GM06990 (cell line): ENCODE results near the gene GPR32.
"Not testable (repeated sequence)": the region's sequence is repeated elsewhere in the genome, so short reads cannot be mapped to it uniquely, and the experiment has no call there.

Experiments
- DNase-seq: peaks from one replicate; pipeline ENCODE4 v3.0.0-alpha.2; 2011; ENCODE audit not compliant: insufficient read length; ENCODE audit errors: extremely low read depth
- H3K27me3 ChIP-seq: replicated peaks from 2 replicates; pipeline ENCODE4 v1.6.0; 2011; ENCODE audit warnings: low read length; ENCODE audit not compliant: control insufficient read depth, insufficient read depth
- H3K36me3 ChIP-seq: 2 replicates; pipeline ENCODE4 v1.5.1; 2011; ENCODE audit warnings: low read length; ENCODE audit not compliant: control insufficient read depth, insufficient read depth
- H3K4me3 ChIP-seq: replicated peaks from 2 replicates; pipeline ENCODE4 v1.5.1; 2011; ENCODE audit warnings: low read depth, mild to moderate bottlenecking, control low read depth, low read length
- CTCF ChIP-seq: IDR thresholded peaks from 2 replicates; pipeline ENCODE4 v1.5.1; 2011; ENCODE audit warnings: low read length, control low read depth, mild to moderate bottlenecking, inconsistent platforms; ENCODE audit not compliant: insufficient read depth, poor library complexity, severe bottlenecking

Gene GPR32

GRCh38 chr19:50801107-50801506 is 30.8 kb downstream of the GPR32 start:
- DNase-seq = no peak
- Histone ChIP-seq H3K36me3 (peaks cover 40% of the 10 kb centered on the region), H3K27me3 (no peaks in the 10 kb centered on the region), H3K4me3 (no peak overlapping the region)
- TF ChIP-seq CTCF = no peak

GRCh38 chr19:50803633-50804419 is 33.6 kb downstream of the GPR32 start:
- peak overlapping the region; percentile 96 for H3K4me3 ChIP-seq
- TF ChIP-seq CTCF = no peak
- H3K36me3 ChIP-seq = peaks cover 23% of the 10 kb centered on the region
- no peaks in the 10 kb centered on the region for H3K27me3 ChIP-seq
- peak; percentile 39 for DNase-seq

GRCh38 chr19:50804420-50805272 is 34.4 kb downstream of the GPR32 start:
- peak; percentile 94 for DNase-seq
- no peaks in the 10 kb centered on the region for H3K27me3 ChIP-seq
- H3K36me3 ChIP-seq = peaks cover 15% of the 10 kb centered on the region
- TF ChIP-seq CTCF = no peak
- H3K4me3 ChIP-seq = peak overlapping the region; percentile 96

- Histone ChIP-seq H3K36me3 (no peaks in the 10 kb centered on the region), H3K27me3 (no peaks in the 10 kb centered on the region), H3K4me3 (no peak overlapping the region)
- TF ChIP-seq CTCF = no peak
- DNase-seq = no peak
Observed at GRCh38 chr19:50808856-50809255, 38.6 kb downstream of the GPR32 start.

GRCh38 chr19:50811622-50812238 is 41.5 kb downstream of the GPR32 start:
- not testable (repeated sequence) for H3K27me3 ChIP-seq, DNase-seq, H3K4me3 ChIP-seq, H3K36me3 ChIP-seq

- no peak for DNase-seq
- Histone ChIP-seq H3K4me3 (no peak overlapping the region), H3K27me3 (no peaks in the 10 kb centered on the region), H3K36me3 (no peaks in the 10 kb centered on the region)
- no peak for TF ChIP-seq CTCF
Observed at GRCh38 chr19:50812474-50812873, 42.2 kb downstream of the GPR32 start.
